Measurements from ENCODE around the gene CEP164.
"Not testable (repeated sequence)": the region's sequence is repeated elsewhere in the genome, so short reads cannot be mapped to it uniquely, and the experiment has no call there.

CEP164 gene

DNA sequence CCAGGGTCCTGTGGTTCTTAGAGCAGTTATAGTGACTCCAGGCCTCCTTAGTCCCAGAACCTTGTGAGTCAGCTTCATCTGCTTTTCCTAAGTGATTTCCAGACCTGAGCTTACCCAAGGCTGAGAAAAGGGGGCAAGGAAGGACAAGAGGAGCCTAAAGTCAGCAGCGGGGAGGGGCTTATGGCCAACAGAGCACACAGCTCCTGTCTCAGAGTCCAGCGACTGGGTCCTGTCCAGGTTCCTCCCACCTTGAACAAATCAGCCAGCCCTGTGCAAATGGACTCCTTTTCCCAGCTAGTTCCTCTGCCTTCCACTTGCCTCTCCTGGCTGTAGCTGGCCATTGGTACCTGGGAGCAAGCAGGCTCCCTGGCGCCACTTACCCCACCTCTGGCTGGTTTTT lies 22.5 kb upstream of the CEP164 start:
- no peak for DNase-seq

DNA sequence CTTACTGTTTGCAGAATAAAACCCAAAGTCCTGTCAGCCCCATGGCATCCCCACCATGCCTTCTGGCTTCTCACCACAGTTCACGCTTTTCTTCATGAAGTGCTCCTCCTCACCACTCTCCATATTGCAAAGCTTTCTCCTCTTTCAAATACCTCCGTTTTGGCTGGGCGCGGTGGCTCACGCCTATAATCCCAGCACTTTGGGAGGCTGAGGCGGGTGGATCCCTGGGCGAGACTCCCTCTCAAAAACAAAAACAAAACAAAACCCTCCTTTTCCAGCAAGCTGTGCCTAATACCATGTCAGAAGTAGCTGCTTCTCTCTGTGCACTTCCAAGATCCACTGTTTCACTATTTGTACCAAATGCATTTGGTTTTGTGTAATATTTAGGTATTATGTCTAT lies 18.3 kb upstream of the CEP164 start:
- DNase-seq = no peak

DNA sequence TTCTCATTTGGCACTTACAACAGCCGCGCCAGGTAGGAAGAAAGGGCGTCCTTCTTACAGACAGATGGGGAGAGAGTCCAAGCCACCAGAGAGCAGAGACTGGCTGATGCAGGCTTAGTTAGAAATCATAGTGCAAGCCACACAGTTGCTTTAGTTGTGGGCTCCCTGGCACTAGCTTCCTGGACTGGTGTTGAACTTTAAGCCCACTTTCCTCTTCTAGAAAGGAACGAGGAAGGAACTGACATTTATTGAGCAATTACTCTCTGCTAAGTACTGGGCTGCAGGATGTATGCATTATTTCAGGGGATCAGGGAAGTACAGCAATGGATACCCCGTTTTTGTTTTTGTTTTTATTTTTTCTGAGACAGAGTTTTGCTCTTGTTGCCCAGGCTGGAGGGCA lies 14.6 kb upstream of the CEP164 start:
- DNase-seq = no peak

DNA sequence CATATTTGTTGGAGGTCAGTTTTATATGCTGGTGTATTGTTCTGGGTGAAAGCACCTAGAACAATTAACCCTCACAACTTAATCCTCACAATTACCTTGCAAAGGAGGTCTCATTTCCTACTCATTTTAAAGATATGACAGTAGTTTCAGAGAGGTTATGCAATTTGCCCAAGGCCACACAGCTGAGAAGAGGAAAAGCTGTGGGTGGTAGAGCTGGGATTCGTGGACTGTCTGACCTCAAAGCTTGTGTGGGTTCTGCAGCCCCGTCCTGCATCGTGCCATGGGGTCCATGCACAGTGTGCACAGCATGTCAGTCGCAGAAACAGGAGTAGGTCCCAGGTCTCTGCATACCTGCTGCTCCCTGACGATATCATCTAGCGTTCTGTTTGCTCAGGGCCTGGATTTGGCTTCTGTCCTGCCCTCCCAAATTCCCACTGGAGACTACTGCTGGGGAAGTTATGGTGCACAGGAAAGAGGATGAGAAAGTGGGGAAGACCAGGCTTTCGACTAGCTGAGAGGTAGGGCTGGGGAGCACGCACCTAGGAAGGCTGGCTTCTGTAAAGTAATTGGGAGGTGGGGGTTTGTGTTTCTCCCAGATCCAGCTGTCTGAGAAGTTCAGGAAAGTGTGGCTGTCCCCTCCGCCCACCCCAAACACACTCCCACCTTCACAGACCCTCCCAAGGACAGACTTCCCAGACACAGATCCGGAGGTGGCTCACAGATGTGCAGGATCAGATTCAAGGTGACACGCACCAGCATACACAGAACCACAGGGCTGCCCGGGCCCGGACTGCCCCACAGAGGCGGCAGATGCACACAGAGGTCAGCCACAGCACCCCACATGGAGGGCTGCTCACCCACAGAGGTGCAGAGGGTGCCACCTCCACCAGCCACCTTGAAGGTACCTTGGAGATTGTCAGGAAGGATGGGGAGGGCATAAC lies 13.6 kb upstream of the CEP164 start:
- no peak for DNase-seq

DNA sequence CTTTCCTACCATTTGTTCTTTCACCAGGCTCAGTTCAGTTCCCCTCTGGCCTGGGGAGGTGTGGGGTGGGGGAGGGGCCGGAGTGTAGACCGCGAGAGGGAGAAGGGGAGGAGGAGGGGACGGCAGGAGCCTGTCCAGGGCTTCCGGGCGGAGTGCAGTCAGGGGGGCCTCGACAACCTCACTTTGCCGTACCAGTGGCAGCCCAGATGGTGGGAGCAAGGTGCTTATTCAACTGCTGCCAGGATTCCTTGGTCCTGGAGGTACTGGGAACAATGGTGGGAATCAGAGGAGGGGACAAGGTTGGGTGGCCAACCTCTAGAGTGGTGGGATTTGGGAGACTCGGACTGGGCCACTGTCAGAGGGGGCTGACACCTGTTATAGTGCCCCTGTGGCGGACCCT lies 12.8 kb upstream of the CEP164 start:
- no peak for DNase-seq

DNA sequence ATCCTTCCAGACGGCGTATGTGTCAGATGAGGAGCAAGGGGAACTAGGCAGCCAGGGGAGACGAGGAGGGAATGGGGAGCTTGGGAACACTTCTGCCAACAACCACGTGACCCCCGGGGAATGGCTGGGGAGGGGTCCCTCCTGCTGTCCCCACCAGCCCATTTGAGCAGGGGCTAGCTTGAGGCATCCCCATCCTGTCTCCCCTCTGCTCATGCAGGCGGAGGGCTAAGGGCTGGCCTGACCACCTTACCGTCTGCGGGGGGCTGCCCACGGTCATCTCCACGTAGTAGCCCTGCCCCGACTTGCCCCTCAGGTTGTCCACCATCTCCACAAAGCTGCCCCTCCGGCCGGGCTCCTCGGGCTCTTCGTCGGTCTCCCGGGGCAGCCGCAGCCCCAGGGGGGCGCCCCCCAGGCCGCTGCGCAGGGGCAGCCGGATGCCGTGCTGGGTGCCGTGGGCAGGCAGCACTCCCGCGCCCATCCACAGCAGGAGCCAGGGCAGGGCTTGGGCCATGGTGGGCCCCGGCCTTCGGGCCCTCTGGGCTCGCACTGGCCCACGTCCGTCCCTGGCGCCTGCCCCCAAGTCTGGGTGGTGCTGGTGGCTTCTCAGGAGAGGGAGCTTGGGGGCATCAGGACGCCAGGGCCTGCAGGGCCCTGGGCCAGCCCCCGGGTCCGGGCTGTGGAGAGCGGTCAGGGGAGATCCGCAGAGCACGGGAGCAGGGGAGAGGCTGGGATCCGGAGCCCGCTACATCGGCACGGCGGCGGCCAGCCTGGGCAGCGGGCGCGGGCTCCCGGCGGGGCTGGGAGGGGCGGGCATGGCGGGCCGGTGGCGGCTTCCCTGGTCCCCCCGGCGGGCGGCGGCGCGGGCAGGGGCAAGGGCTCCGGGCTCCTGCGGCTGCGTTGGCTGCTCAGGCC lies 12.1 kb upstream of the CEP164 start:
- DNase-seq = peak; percentile 4 to 6

DNA sequence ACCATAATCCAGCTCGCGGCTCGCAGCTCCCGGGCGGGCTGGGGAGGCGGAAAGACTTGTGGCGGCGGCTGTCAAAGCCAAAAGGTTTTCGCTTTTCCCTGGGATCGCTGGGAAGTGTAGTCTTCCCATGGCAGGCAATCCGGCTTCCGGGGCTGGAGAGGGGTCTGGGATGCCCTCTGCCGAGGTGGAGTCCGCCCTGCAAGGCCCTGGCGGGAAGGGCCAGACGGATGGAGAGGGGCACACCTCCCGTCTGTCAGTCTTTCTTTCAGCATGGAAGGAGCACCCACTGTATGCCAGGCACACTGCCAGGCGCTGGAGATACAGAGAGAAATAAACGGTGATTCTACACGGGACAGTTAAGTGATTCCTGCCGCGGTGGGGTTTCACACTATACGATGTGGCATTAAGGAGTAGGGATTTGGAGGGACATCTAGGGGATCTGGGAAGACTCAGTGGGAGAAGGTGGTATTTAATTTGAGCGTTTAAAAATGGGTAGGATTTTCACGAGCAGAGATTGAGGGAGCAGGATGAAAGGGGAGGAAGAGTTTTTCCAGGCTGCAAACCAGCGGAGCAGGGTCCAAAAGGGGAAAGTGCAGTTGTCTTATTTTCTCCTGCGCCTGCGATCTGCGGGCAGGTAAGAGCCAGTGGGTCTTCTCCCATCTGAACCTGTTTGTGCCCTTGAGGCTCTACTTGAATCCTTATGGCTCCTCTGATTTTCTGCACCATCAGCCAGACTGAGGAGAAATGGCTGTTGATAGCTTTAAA lies 11.3 kb upstream of the CEP164 start, which contains the start of gene BACE1:
BACE1 (minus strand) TSS at position 60 of the 765 bp plus-strand sequence. CDS start 461 bp downstream, outside the sequence.
- peak in 1 of 2 donors; percentile 16 for DNase-seq

DNA sequence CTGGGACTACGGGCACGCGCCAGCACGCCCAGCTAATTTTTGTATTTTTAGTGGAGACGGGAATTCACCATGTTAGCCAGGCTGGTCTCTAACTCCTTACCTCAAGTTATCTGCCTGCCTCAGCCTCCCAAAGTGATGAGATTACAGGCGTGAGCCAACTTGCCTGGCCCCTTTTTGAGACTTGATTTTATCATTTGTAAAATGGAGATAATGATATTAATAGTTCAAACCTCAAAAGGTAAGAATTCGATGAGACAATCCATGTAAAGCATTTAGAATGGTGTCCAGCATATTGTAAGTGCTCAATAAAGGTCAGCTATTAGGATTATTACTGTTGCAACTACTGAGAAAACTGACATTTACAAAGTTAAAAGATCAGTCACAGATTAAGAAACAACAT lies 8.9 kb upstream of the CEP164 start:
- no peak for DNase-seq

DNA sequence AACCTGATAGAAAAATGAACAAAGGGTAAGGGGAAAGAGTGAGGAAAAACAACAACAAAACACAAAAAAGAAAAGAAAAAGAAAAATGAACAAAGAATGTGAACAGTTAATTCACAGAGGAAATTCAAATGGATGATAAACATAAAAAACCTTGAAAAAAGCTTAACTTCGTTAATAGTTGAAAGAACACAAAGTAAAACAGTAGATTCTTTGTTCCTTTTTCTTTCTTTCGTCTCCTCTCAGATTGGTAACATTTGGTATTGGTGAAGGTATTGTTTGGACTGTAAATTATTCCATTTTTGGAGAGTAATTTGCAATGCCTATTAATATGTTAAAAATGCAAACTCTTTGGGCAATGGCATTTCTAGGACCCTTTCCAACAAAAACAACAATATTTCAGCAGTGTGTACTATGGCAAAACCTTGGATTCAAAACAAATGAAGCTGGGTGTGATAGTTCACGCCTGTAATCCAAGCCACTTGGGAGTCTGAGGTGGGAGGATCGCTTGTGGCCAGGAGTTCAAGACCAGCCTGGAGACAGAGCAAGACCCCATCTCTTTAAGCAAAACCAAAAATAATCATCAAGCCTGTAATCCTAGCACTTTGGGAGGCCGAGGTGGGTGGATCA lies 8.3 kb upstream of the CEP164 start:
- no peak for DNase-seq

DNA sequence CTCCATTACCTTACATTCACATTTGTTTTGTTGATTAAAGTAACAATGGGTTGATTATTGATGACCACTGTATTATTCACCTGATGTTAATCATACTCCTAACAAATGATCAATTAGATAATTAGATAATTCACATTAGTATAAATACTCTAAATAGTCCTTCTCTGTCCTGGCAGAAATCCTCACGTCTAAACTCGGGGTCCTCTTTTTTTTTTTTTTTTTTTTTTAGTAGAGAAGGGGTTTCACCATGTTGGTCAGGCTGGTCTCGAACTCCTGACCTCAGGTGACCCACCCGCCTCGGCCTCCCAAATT lies 443 bp upstream of the CEP164 start:
- not testable (repeated sequence) for DNase-seq

DNA sequence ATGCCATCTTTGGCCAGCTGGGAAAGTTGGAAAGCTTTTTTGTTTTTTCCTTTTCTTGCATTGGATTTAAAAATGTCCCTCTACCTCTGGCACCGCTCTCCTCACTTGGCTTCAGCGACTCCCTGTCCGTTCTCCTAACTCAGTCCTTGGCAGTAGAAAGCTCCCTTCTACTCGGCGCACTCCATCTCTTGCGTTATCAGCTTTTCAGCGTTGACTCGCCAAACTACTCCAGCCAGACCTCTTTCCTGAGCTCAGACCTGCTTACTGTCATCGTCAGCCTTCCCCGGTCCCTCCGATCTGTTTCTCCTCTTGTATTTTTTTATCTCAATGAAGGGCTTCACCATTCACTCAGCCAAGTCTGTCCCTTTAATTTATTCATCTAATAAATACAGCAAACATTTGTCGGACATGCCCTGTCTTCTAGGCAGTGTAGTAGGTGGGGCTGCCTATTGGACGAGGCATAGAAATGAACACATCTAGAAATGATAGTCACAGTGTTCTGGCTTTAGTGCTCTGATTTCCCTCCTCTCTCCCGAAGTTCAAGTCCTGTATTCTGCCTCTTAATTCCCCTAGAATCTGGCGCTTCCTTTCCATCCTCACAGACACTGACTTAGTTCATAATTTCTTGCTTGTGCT lies 839 bp downstream of the CEP164 start:
- DNase-seq = no peak

DNA sequence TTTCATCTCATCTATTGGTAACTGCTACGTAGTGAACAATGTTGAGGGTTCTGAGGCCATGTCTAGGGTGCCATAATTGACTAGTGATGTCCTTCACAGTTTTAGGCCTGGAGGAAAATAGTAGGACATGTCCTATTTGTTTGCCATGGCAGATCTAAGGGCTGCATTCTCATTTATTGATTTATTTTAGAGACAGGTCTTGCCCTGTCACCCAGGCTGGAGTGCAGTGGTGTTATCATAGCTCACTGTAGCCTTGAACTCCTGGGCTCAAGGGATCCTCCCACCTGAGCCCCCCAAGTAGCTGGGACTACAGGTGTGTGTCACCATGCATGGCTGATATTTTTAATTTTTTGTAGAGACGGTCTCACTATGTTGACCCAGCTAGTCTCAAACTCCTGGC lies 5.2 kb downstream of the CEP164 start:
- no peak for DNase-seq

DNA sequence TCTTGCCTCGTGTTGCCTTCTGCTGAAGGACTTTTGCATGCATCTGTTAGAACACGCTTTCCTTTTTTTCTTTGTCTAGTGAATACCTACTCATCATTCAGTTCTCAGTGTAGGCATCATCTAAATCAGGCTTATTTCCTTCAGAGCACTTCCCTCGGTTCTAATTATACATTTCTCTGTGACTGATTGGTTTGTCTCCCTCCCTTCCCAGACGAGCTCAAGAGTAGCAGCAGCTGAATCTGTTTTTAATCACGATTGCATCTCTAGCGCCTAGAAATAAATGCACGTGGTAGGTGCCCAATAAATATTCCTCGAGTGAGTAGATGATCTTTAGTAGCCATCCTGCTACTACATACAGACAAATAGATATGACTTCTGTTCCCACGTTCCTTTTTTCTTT lies 6.3 kb downstream of the CEP164 start:
- DNase-seq = no peak

DNA sequence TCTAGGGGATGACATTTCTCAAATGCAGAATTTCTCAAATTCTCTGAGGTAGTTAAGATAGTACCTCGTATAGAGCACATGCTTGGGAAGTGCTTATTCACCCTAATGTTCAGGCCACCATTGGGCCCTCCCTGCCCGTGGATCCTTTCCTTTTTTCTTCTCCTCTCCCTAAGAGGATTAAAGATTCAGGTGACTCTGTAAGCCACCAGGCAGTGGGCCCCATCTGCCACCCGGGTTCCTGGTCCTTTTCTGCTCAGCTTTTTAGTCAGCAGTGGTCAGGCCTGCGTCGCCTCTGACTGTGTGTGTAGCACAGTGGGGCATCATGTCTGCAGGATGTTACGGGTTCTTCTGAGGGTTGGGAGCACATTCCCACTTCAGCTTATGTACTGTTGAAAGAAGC lies 7.2 kb downstream of the CEP164 start:
- no peak for DNase-seq

DNA sequence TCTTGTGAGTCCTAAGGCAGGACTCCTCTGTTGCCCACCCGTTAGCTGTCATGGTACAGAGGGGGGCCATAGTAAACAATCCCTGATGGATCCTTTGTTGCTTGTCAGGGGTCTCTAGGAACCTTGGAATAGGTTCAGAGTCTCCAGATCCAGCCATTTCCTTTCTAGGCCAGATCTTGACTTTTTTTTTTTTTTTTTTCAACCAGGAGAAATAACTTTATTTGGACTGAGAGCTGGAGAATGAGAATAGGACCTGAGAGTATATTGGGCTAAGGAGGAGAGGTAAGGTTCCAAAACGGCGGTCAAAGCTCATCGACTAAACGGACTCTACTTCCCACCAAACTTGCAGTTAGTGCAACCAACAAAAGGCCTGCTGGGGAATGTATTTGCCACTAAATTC lies 7.7 kb downstream of the CEP164 start:
- DNase-seq = no peak

DNA sequence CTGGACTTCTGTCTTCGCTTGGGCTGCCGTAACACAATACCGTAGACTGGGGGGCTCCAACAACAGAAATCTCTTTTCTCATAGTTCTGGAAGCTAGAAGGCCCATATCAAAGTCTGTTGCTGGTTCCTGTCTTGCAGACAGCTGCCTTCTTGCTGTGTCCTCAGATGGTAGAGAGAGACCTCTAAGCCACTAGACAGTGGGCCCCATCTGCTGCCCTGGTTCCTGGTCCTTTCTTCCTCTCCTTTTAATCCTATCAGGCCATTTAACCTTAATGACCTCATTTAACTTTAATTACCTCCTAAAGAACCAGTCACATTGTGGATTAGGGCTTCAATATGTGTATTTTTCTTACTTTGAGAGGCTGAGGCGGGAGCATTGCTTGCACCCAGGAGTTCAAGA lies 9.4 kb downstream of the CEP164 start:
- DNase-seq = no peak

DNA sequence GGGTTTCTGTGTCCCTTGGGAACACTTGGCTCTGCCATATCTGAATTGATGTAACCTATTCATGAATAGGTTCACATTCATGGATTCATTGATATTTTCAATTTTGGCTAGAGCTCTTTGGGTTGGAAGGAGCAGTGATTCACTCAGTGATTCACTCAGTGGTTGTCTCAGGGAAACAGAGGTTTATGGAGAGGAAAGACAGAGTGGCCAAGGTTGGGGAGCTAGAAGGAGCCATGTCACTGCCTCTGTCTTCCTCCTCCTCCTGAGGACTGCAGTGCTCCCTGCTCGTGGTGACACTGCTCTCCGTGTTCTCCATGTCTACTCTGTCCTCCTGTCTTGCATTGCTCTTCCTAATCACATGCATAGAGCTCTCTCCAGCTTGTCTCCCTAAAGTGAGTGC lies 17.4 kb downstream of the CEP164 start:
- no peak for DNase-seq

DNA sequence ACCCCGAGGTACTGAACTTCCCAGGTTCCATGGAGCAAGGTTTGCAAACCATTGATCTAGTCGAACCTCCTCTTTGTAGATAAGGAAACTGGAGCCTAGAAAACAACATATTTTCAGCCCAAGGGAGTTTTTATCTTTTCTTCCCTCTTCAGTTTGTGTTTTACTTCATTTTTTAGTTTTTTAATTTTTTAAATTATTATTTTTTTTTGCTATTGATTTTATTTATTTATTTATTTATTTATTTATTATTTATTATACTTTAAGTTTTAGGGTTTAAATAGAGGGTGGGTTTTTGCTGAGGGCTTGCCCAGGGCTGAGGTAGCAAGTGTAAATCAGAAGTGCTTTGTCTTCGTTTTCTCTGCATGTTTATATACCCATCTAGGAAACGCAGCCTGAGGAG lies 26.9 kb downstream of the CEP164 start:
- no peak for DNase-seq

DNA sequence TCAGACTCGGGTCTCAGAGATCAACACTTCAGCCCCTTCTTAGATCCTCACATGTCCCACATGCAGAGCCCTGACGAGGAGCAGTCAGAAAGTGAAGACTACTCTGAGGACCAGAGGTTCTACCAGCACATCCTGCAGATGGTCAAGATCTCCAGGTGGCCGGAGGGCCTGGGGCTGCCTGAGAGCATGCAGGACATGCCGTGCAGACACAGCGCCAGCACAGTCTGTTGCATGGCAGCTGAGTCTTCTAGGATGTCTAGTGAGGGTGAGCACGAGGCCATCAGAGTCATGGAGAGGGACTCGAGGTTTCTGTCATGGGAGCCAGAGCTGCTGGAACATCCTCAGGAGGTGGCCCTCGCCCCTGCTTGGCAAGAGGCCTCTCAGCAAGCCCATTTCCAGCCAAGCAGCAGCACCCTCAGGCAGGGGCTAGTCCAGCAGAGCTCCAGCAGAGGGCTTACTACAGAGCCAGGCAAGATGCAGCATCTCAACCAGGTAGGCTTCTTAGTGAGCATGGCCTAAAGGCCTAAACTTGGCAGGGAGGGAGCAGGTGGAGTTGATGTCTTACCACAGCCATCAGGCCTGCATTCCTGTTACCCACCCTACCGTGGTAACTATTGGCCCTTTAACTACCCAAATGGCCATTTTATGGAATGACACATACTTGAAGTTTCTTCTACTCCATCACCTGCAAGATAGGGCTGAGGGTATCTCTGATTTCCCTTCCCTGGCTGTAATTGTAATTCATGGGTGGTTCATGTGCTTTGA lies 28.7 kb downstream of the CEP164 start:
- DNase-seq = no peak

DNA sequence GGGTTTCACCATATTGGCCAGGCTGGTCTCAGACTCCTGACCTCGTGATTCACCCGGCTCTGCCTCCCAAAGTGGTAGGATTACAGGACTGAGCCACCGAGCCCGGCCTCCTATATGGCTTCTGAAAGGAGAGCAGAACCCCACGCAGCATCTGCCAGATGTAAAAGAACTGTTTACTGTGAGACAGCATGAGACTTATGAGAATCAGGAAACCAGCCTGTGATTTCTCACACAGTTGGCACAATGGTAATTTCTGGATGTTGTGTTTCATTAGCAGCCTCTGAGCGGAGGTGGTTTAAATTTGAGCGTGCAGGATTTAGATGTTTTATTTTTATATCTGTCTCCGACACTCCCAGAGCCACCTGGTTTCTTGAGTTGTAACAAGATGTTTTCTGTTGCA lies 33.8 kb downstream of the CEP164 start:
- DNase-seq = no peak

DNA sequence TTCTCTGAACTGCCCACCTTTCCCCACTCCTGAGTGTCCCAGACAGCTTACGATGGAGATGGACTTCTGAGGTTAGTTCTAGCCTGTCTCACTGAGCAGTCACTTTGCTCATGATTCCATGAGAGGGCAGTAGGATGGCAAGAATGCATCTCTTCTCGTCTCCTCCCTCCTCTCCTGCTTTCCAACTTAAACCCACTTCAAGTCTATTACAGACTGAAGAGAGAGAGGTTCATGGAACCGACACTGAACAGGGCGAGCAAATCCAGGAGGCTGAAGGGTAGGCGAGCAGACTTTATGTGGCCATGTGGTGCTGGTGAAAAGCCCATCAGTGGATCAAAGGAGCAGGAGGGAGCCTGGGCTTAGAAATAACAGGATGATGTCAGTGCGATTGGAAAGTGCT lies 38.6 kb downstream of the CEP164 start:
- DNase-seq = no peak

All from CD4-positive, alpha-beta T cell treated with Interleukin-1 beta for 1 hour (primary cell).